ENCODE results near the gene GTF3A.
A peak's percentile ranks its signal among the peaks of the same experiment; 100 is the strongest.

The GTF3A gene

DNA sequence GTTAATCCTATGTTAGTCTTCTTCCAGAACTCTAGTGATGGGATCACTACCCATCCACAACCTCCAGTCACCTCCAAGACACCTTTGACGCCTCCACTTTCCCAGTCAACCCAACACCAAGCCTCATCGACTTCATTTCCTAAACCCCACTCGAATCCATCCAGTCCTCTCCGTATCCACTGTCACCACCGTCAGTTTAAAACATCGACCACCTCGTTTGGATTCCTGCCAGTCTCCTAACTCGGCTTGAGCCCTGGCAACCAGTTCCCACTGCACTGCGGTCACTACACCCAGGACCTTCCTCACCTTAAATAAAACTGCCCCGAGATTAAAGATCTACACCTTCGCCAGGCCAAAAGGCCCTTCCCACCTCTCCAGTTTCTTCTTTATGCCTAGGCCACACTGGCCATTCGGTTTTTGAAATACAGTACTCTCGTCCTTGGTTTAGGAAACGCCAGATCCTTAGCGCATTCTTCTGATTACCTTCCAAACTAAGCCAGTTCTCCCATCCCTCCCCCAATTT is 24.7 kb downstream of the GTF3A start:
- no peak for DNase-seq

DNA sequence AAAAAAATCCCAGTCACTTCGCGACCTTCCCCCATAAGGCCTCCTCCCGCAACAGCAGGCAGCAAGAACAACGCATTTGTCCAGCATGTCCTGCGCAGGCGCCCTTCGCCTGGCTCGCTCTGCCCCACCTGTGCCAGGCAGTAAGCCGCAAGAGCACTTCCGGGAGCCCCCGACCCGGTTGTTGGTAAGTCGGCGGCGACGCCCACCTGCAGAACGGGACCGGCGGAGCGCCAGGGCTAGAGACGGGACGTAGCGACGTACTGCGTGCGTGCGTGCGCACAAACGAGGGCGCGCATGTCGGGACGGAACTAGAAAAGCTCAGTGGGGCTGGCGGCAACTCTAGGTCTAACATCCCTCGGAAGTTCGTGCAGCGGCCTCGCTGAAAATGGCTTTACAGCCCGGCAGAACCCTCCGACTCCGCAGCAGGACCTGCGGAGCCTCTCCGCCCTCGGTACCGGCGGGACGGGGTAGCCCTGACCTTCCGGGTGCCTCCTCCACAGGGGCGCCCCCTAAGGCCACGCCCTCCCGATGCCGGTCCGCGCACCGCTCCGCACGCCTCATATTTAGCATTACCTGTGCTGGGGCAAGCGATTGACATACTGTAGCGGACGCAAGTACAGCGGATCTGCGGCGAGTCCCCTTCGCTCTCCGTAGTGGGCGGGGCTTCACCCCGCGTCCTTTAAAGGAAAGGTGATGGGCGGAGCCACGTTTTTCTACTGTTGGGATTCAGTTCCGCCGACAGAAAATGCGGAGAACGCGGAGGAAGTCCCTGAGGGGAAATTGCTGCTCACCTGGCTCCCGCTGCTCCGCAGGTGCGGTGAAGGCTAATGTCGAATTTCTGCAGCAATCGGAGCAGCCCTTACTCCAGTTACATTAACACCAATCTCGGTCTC is 25.8 kb downstream of the GTF3A start, which contains the start of gene MTIF3:
Gene MTIF3 (minus strand): TSS at position 629 of the 893 bp plus-strand sequence. CDS start 10,116 bp downstream, outside the sequence.
- DNase-seq, result peak; percentile 90

DNA sequence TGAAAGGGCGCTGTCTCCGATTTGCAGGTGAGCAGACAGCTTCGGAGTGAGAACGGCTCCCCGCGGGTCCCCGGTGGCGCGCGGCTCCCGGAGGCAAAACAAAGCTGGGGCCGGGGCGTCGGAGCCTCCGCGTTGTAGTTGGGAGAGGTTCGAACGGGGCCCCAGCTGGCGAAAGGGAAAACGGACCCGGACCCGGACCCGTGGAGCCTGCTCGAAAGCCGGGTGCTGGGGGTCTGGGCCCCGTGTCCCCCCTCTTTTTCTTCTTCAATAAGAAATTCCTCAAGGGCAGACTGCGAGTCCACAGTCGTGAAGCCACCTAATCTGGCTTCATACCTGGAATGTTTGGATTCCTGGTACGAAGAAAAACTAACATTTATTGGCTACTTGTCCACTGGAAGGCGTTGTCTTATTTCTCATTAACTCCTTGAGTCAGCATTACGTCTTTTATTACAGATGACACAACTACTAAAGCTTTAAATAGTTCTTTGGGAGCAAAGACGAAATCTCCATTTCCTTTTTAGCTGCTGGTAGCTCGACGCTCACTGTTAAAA is 26.6 kb downstream of the GTF3A start:
- DNase-seq, result peak; percentile 29

DNA sequence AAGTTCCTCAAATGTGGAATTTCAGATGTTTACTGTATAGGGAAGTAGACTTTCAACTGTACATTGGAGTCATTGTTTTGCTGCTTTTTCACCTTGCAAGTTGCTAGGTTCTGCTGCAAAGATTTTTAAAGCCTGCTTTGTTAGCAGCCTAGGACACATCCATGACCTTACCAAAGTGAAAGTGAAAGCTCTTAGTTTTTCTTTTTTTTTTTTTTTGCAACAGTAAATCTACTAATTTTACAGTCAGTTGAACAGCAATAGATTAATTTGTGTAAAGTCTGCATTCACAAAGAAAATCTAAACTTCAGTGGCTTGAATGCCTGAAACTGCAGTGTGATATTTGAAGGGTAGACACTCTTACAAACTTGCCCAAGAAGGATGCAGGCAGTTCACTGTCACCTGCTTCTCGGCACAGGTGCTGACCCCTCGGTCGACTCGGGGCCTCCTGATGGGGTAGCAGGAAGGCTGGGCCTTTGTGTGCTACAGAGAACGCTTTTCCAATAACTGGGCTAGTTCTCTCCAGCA is 31.0 kb downstream of the GTF3A start:
- no peak for DNase-seq

DNA sequence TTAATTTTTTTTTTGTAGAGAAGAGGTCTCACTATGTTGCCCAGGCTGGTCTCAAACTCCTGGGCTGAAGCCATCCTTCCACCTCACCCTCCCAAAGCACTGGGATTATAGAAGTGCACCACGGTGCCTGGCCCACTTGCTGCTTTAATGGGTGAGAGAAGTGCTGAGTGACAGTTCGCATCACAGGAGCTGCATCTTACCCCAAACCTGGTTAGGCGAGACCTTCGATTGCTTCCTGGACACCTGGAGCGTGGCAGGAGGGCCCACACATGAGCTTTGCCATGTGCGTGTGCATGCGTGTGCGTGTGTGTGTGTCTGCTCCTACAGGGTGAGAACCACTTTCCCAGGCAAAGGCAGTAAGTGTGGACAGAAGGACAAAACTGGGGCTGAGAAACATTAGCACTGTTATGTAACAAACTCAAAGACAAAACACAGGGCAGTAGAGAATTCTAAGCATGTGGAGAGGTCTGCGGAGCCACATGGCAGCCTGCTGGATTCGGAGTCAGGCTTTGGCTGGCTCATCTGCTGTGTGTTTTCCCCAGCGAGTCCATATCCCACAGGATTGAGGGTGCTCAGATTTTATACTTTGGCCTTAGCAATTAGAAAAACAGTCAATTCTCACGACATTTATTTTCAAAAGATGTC is 37.6 kb downstream of the GTF3A start:
- DNase-seq, result peak; percentile 10

DNA sequence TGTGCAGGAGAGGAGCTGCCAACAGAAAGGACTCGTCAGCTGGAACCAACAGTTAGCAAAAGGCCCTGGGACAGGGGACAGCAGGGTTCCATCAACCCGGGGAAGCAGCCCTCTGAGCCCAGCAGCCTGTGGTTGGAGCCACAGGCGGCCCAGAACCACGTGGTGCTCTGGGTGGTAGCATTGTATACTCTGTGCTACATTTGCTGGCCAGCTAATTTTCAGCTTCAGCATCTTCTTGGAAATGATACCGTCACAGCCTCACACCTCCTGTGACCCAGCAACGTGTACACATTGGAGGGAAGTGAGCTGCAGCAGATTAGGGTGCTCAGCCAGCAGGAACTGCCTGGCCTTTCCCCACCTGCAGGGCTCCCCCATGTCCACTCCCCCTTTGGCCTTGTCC is 39.1 kb downstream of the GTF3A start:
- no peak for DNase-seq

DNA sequence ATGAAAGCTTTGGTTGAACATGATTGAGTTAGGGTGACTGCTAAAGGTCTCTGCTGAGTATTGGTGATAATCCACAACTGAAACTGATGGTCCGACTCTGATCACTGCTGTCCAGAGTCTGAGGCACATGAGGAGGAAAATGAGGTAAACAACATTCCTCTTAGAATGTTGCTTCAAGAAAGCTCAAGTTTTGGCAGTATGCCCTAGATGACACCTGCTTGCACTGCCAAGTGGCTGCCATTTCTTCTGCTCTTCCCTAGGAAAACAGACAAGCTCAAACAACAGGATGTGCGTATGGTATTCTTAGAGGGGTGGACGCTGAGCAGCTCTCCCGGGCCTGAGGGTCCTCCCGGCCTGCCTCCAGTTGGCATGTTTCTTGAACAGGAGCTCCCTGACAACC is 41.2 kb downstream of the GTF3A start:
- no peak for DNase-seq

DNA sequence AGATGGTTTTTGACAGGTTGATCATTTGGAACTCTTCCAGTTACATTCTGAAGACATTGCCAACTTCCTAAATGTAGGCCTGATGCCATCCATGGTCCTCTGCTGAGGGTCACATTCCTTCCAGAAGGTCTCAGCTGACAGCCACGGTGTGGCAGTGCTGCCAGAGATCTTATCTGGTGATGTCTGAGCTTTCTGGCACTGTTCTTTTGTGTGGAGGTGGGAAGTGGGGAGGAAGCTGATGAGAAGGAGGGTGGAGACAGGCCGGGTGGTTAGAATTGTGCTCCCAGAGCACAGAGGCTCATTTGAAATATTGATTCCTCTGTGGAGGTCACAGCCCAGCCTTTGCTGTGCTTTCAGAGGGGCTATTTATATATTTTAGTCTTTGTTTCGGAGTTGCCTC is 42.1 kb downstream of the GTF3A start:
- no peak for DNase-seq

DNA sequence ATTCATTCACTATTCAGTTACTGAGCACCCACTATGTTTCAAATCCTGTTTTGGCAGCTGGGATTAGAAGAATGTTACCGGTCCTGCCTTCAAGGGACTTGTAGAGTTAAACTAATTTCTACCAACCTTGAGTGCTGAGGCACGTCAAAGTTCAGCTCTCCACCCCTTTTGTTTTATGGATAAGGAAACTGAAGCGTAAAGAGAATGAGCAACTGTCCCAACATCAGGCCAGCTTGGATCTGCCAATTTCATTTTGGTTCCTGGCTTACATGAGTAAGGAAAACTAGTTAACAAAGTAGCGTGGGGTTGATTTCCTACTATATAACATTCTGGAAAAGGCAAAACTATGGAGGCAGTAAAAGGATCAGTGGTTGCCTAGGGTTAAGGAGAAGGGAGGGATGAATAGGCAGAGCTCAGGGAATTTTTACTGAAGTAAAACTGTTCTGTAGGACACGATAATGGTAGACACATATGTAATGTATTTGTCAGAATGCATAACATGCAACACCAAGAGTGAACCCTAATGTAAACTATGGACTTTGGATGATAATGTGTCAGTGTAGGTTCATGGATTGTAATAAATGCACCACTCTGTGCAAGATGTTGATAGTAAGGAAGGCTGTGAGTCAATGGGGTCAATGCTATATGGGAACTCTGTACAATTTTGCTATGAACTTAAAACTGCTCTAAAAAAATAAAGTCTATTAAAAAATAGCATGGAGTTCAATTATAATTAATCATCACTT is 45.8 kb downstream of the GTF3A start:
- no peak for DNase-seq

DNA sequence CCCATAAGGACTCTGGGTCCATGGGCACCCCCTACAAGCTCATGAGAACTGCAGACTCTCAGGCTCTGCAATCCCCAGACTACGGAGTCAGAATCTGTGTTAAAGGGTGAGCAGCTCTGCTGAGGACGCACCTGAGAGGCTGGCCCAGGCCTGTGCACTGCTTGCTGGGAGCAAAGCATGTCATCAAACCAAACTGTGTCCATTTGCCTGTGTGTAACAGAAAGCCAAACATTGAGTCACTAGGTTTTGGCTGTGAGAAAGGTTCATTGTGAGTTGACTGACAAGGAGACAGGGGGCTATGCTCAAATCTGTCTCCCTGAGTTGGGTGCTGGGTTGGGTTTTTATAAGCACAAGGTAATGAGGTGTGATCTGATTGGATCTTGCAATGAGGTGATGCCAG is 48.0 kb downstream of the GTF3A start:
- DNase-seq, result no peak

DNA sequence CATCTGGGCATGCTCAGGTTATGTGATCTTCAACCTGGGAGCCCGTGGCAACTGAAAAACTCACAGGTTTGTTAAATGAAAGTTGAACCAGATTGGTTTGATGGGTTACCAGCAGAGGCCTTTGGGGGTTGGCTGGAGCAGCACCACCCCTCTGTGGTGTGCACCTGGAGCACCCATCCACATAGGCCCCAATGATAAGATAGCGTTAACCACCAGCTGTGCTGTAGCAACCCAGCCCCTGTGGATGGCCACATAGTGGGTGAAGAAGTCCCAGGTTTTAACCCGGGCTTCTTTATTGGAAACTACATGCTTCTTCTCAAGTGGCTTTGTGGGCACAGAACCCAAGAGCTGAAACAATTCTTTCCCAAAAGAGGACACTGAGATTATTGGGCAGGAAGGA is 48.5 kb downstream of the GTF3A start:
- no peak for DNase-seq

DNA sequence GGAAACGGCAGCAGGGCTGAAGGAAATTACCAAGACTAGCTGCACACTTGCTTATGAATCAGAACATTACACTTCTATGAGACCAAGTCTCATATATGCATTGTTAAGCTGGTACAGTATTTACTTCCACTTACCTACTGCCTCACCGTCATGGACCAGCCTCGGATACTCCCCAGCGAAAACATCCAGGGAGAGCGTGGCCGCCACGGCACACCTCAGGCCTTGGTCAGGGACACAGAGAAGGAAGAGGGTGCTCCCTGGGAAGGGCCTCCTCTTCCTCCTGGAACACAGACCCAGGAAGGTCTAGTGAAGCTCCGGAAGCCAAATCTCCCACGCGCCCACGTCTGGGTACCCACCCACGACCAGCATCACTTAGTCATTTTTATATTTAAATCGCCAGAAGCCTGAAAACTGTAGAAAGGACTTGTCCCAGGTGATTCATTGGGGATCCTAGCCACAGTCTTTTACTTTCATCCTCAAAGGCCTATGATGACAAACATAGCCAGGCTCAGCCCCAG is 50.4 kb downstream of the GTF3A start:
- no peak for DNase-seq

DNA sequence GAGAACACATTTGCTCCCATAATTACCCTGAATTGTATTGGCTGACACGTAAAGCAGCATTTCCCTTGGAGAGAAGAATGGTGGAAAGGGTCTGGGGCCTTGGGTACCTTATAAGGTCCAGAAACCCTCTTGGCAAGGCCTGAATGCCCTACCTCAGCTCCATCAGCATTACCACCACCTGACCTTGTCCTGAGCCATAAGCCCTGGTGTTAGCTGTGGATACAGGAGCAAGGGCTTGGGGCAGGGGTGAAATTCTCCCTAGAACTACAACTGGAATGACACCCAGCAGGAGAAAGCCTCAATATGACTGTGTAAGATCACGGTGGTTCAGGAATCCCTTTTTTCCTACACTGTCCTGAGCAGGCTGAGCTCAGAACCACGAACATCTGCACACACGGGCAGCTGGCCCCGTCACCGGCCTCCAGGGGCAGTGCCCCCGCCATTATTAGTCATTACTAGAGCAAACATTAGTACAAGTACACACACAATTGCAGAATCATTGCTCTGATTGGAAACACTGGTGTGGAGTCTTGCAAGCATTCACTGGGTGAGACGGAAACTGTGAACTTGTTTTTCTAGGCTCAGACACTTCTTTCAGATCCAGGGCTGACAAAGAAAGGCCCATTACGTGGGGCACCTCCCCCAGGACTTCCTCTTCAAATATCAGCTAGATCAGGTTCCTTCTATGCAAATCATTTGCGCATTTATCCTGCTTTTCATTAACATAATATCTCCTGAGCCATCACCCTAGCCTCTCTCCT is 52.7 kb downstream of the GTF3A start:
- DNase-seq, result no peak

DNA sequence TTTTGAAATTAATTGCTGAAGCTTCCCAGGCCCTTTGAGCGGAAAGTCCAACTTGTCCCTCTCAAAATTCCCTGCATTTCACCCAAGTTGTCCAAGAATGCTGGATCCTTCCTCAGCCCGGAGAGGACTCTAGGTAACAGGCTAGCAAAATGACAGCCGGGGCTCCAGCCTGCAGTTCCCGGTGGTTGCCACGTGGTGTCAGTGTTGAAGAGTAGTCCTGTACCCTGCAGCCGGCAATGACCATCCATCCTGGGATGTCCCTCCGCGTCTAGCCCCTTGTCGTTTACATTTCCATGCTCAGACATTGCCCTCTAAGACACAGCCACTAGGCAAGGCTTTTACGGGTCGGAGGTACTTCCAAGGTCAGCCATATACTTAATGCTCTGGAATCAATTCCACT is 57.3 kb downstream of the GTF3A start:
- peak; percentile 13 for DNase-seq

DNA sequence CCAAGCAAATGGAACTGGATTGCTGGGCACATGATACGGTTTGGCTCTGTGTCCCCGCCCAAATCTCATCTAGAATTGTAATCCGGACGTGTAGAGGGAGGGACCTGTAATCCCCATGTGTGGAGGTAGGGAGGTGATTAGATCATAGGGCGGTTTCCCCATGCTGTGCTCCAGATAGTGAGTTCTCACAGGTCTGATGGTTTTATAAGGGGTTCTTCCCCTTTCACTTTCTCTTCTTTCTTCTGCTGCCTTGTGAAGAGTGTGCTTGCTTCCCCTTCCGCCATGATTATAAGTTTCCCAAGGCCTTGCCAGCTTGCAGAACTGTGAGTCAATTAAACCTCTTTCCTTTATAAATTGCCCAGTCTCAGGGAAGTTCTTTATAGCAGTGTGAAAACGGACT is 58.6 kb downstream of the GTF3A start:
- DNase-seq, result no peak

DNA sequence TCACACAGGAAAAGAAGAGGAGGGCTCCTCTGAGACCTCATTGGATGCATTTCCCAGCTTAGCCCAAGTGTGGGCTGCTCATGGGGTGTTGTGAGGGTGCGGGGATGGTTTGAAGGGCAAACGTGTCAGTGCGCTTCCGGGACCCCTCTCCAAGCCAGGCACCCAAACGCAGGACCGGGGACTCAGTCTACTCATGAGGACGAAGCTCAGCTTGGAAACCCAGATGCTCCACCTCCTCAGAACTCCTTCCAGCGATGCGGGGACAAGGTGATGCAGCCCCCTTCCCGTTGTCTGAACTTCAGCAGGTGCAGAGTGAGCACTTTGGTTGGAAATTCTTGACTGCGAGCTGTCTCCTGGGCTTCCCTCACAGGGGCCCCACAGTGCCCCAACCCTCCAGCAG is 59.0 kb downstream of the GTF3A start:
- DNase-seq, result no peak

All from fibroblast of skin of abdomen (primary cell).